ENCODE results near the gene SORL1. TPM values are rescaled to one million over a fixed set of nuclear protein-coding genes. Genes with fewer than 3 reads are reported as not detected.

SORL1 gene
- total and polyA plus RNA-seq, 2 of the 8 experiments (the other 6 are each of a cell fraction or from before 2014, with no cell fraction given), result 38.1 to 65.5 TPM

DNA sequence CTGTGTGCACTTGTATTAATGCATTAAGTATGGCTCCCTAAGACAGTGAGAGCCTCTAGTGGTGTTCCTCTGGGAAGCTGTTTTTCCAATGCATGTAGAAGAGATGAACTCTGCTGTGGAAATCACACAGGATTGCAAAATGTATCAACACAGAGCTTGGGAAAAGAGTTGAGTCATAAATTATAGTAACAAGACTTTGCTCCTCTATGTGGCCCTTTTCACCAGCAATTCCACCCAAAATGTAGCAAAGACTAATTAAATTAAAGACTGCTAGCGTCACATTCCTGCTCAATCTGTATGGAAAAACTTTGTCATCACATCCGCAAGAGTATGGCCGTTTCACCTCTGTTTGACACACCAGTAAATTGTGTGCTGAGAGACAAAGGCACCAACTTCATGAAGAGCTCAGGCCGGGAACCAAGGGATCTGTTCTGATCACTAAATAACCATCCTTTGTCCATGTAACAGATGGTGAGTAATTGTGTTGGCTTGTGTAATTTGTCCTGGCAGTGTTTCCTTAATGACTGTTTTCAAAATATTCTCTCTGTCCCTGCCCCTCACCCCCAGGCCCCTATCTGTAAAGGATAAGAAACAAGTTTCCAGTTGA, 209.9 kb downstream of the SORL1 start (continued):
- TF ChIP-seq SIN3A (conservative IDR thresholded peaks at IDR 0.05 in 1 of 2, IDR thresholded peaks at IDR 0.05 in 1 of 2; ENCODE audit: low read depth in 1 of 2, low read length in 2 of 2) (no peak), ATF3 (IDR thresholded peaks at IDR 0.05; ENCODE audit: insufficient read depth, low read depth, low read length) (no peak), EGR1 (IDR thresholded peaks at IDR 0.05; ENCODE audit: borderline replicate concordance, low read depth, low read length) (no peak)

Measured in H1 (cell line).